ENCODE results near the gene JMJD8. TPM values are rescaled to one million over a fixed set of nuclear protein-coding genes. Genes with fewer than 3 reads are reported as not detected.

JMJD8 gene
- total RNA-seq, 1 donor: 48.5 TPM

- no peak overlapping the region for H3K27ac ChIP-seq (ENCODE audit: low read depth, low read length)
These were observed 31.5 kb upstream of the JMJD8 start for GRCh38 chr16:715477-716199.

GRCh38 chr16:714558-715476 lies 30.7 kb upstream of the JMJD8 start, which contains the start of gene METRN:
Gene METRN, plus strand, starts transcription at chr16:715118. Its CDS starts 172 bp downstream, at chr16:715290.
- Histone ChIP-seq H3K36me3 (ENCODE audit: insufficient read depth, low read length) (no peaks in the 10 kb centered on the region), H3K9me3 (ENCODE audit: low read depth, low read length) (no peaks in the 10 kb centered on the region), H3K27ac (ENCODE audit: low read depth, low read length) (no peak within 1 kb of the TSS), H3K79me2 (ENCODE audit: insufficient read depth, low read length) (peaks cover 6% of the 10 kb centered on the region), H3K4me2 (ENCODE audit: insufficient read depth, low read length) (peak within 1 kb of the TSS; percentile 80), H3K4me1 (ENCODE audit: insufficient read depth, low read length) (peaks cover 16% of the 10 kb centered on the region), H4K20me1 (ENCODE audit: insufficient read depth, low read length) (peaks cover 7% of the 10 kb centered on the region), H3K4me3 (ENCODE audit: insufficient read depth, low read length) (peak within 1 kb of the TSS; percentile 73), H2AFZ (ENCODE audit: low read length) (peak within 1 kb of the TSS; percentile 72), H3K27me3 (ENCODE audit: insufficient read depth, low read length) (peaks cover 7% of the 10 kb centered on the region)
- peak; percentile 100 for DNase-seq (ENCODE audit: insufficient read length, low spot score, missing footprints)
- no peak for TF ChIP-seq CTCF (IDR thresholded peaks at IDR 0.05; ENCODE audit: extremely low read depth, low read depth, low read length)

More at GRCh38 chr16:715477-716199, 31.5 kb upstream of the JMJD8 start:
- DNase-seq (ENCODE audit: insufficient read length, low spot score, missing footprints): peak; percentile 94
- TF ChIP-seq CTCF (IDR thresholded peaks at IDR 0.05; ENCODE audit: extremely low read depth, low read depth, low read length): no peak
- Histone ChIP-seq H2AFZ (ENCODE audit: low read length) (peak overlapping the region; percentile 72), H3K4me2 (ENCODE audit: insufficient read depth, low read length) (peak overlapping the region; percentile 80), H3K4me1 (ENCODE audit: insufficient read depth, low read length) (peaks cover 20% of the 10 kb centered on the region), H3K9me3 (ENCODE audit: low read depth, low read length) (no peaks in the 10 kb centered on the region), H3K79me2 (ENCODE audit: insufficient read depth, low read length) (peaks cover 6% of the 10 kb centered on the region), H3K27me3 (ENCODE audit: insufficient read depth, low read length) (peaks cover 3% of the 10 kb centered on the region), H4K20me1 (ENCODE audit: insufficient read depth, low read length) (peaks cover 5% of the 10 kb centered on the region), H3K4me3 (ENCODE audit: insufficient read depth, low read length) (peak overlapping the region; percentile 73), H3K36me3 (ENCODE audit: insufficient read depth, low read length) (no peaks in the 10 kb centered on the region)

DNA sequence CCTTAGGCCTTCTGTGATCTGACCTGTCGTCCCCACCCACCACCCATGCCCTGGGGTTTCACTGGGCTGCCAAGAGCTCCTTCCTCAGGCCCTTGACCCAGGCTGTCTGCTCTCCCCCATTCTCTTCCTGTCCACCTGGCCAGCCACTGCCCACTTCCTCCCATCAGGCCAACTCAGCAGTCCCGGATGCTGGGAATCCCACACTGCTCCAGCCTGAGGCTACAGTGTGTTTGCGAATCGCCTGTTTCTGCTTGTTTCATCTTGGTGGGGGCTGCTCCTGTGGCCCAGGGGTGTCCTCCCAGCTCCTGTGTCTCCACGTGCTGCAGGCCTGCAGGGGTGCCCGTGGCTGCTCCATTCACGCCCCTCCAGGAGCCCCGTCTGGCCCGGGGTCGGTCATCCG lies 29.9 kb upstream of the JMJD8 start:
- no peak for TF ChIP-seq CTCF (IDR thresholded peaks at IDR 0.05; ENCODE audit: extremely low read depth, low read depth, low read length)

More for the DNA sequence above, 29.9 kb upstream of the JMJD8 start:
- peaks cover 18% of the 10 kb centered on the region for H3K4me1 ChIP-seq (ENCODE audit: insufficient read depth, low read length)
- H4K20me1 ChIP-seq (ENCODE audit: insufficient read depth, low read length): peaks cover 7% of the 10 kb centered on the region
- no peak overlapping the region for H3K4me3 ChIP-seq (ENCODE audit: insufficient read depth, low read length)
- no peaks in the 10 kb centered on the region for H3K9me3 ChIP-seq (ENCODE audit: low read depth, low read length)
- H3K27me3 ChIP-seq (ENCODE audit: insufficient read depth, low read length): peaks cover 12% of the 10 kb centered on the region
- H2AFZ ChIP-seq (ENCODE audit: low read length): no peak overlapping the region
- no peak for DNase-seq (ENCODE audit: insufficient read length, low spot score, missing footprints)
- H3K36me3 ChIP-seq (ENCODE audit: insufficient read depth, low read length): no peaks in the 10 kb centered on the region
- H3K4me2 ChIP-seq (ENCODE audit: insufficient read depth, low read length): no peak overlapping the region
- H3K79me2 ChIP-seq (ENCODE audit: insufficient read depth, low read length): peaks cover 6% of the 10 kb centered on the region
- H3K27ac ChIP-seq (ENCODE audit: low read depth, low read length): no peak overlapping the region
